Measurements from ENCODE around the gene KCNH6.

Gene KCNH6

DNA sequence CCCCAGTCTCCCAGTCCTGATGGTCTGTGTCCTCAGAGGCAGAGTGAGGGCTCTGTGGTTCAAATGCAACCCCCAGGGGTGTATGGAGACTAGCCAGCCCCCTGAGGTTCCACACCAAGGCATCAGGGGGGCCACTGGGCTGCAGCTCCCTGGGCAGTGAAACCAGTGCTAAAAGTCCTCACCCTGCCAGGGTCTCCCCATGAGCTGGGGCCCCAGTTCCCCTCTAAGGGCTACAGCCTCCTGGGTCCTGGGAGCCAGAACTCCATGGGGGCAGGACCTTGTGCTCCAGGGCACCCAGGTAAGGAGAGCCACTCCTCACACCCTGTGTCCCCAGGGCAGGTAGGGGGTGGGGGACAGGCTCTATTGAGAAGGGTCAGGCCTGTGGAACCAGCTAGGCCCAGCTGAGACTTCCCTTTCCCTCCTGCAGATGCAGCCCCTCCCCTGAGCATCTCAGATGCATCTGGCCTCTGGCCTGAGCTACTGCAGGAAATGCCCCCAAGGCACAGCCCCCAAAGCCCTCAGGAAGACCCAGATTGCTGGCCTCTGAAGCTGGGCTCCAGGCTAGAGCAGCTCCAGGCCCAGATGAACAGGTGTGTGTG lies 20.8 kb downstream of the KCNH6 start:
- no peaks in the 10 kb centered on the region for H3K79me2 ChIP-seq (ENCODE audit: control insufficient read depth, insufficient read depth, low read length)
- H2BK120ac ChIP-seq (ENCODE audit: low read depth, low read length), result no peak overlapping the region
- no peak overlapping the region for H4K8ac ChIP-seq (ENCODE audit: low read depth, low read length)

DNA sequence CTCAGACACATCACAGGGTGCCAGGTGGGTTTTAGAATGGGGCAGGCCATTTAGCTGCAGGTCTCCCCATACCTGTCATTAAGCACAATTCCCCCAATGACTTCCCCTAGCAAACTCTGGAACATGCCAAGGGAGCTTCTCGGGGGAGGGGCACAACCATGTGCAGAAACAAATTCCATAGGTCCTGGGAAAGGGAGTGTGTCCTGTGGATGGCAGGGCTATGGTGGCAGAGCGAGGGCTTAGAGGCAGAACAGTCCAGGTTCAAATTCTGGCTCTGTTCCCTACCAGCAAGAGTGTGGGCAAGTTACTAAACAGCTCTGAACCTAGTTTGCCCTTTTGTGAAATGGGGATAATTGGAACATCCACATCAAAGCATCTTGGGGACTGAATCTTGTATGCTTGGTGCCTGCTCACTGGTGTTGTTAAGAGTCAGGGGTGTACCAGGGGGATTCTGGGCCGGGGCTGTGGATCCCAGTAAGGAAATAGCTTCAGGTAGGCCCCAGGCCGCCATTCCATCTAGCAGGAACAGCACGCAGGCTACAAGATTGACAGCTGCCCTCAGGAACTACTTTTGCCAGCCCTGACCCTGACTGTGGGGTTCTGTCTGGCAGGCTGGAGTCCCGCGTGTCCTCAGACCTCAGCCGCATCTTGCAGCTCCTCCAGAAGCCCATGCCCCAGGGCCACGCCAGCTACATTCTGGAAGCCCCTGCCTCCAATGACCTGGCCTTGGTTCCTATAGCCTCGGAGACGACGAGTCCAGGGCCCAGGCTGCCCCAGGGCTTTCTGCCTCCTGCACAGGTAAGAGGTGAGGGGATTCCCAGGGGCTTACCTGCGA lies 21.5 kb downstream of the KCNH6 start:
- Histone ChIP-seq H3K36me3 (ENCODE audit: control insufficient read depth, insufficient read depth, low read length) (no peaks in the 10 kb centered on the region), H3K79me2 (ENCODE audit: control insufficient read depth, insufficient read depth, low read length) (no peaks in the 10 kb centered on the region), H4K5ac (ENCODE audit: low read length) (no peak overlapping the region), H3K27ac (ENCODE audit: low read depth, low read length) (no peak overlapping the region), H3K27me3 (ENCODE audit: insufficient read depth, low read length, poor library complexity) (no peaks in the 10 kb centered on the region), H3K79me1 (ENCODE audit: low read length) (no peaks in the 10 kb centered on the region), H3K18ac (ENCODE audit: low read length) (no peak overlapping the region), H2AK5ac (ENCODE audit: low read length) (no peak overlapping the region), H3K4ac (ENCODE audit: low read depth, low read length) (no peak overlapping the region), H2BK15ac (replicated peaks; ENCODE audit: low read depth) (no peak overlapping the region), H3K4me2 (ENCODE audit: low read length) (no peak overlapping the region), H3K9ac (ENCODE audit: low read length) (no peak overlapping the region), H4K8ac (ENCODE audit: low read depth, low read length) (no peak overlapping the region), H2BK5ac (ENCODE audit: low read length) (no peak overlapping the region), H3K56ac (ENCODE audit: low read length) (no peak overlapping the region), H3K23ac (ENCODE audit: low read length) (no peak overlapping the region), H2BK120ac (ENCODE audit: low read depth, low read length) (no peak overlapping the region), H3K4me3 (ENCODE audit: low read length) (no peak overlapping the region), H3K4me1 (ENCODE audit: control insufficient read depth, low read depth, low read length) (no peaks in the 10 kb centered on the region)
- no CpG with 5 or more reads among the region's 13 CpGs for WGBS (ENCODE audit: extremely low coverage, insufficient coverage, low lambda C conversion rate)
- no peak for DNase-seq

More for the DNA sequence above, 20.8 kb downstream of the KCNH6 start:
- Histone ChIP-seq H3K36me3 (ENCODE audit: control insufficient read depth, insufficient read depth, low read length) (no peaks in the 10 kb centered on the region), H3K4ac (ENCODE audit: low read depth, low read length) (no peak overlapping the region), H3K27me3 (ENCODE audit: insufficient read depth, low read length, poor library complexity) (no peaks in the 10 kb centered on the region), H3K27ac (ENCODE audit: low read depth, low read length) (no peak overlapping the region), H3K56ac (ENCODE audit: low read length) (no peak overlapping the region), H3K4me2 (ENCODE audit: low read length) (no peak overlapping the region), H3K4me3 (ENCODE audit: low read length) (no peak overlapping the region), H2AK5ac (ENCODE audit: low read length) (no peak overlapping the region), H4K5ac (ENCODE audit: low read length) (no peak overlapping the region), H2BK5ac (ENCODE audit: low read length) (no peak overlapping the region), H3K79me1 (ENCODE audit: low read length) (no peaks in the 10 kb centered on the region), H3K23ac (ENCODE audit: low read length) (no peak overlapping the region), H3K18ac (ENCODE audit: low read length) (no peak overlapping the region), H2BK15ac (replicated peaks; ENCODE audit: low read depth) (no peak overlapping the region), H3K4me1 (ENCODE audit: control insufficient read depth, low read depth, low read length) (no peaks in the 10 kb centered on the region), H3K9ac (ENCODE audit: low read length) (no peak overlapping the region)
- no peak for DNase-seq

DNA sequence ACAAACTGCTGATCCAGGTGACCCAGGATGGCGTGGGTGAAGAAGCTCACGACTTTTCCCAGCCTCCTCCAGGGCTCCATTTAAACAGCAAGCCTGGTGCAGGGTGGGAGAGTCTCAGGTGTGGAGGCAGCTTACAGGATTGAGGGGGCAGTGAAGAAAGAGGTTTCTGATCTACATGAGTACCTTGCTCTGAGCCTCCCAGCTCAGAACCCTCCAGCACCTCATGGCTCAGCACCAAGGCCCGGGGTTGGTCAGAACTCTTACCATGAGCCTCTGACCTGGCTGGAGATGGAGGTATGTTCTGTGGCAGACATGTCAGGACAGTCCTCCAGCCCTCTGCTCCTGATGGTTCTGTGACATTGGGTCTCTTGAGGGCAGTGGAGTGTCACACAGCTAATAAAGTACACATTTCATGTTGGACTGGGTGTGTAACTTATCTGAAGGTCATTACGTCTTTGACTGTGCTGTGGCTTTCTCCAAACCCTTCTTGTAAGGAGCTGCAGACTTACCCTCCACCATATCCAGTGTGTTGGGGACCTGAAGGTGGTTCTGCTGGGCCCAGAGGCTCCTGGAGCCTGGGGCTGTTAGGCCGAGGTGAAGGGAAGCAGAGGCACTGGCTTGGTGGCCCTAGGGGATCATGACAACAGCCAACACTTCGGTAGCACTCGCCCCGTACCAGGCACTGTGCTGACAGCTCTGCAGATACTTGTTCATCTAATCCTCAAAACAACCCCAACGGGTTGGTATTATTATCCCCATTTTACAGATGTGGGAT lies 23.3 kb downstream of the KCNH6 start:
- no peak for DNase-seq
- no CpG with 5 or more reads among the region's 9 CpGs for WGBS (ENCODE audit: extremely low coverage, insufficient coverage, low lambda C conversion rate)

GRCh38 chr17:63547083-63547523 lies 23.9 kb downstream of the KCNH6 start:
- no peak overlapping the region for H4K8ac ChIP-seq (ENCODE audit: low read depth, low read length)
- H3K4ac ChIP-seq (ENCODE audit: low read depth, low read length), result no peak overlapping the region
- WGBS (ENCODE audit: extremely low coverage, insufficient coverage, low lambda C conversion rate), result no CpG with 5 or more reads among the region's 5 CpGs
- no peak overlapping the region for H3K9ac ChIP-seq (ENCODE audit: low read length)
- H4K5ac ChIP-seq (ENCODE audit: low read length), result no peak overlapping the region
- H3K27ac ChIP-seq (ENCODE audit: low read depth, low read length), result no peak overlapping the region
- no peak overlapping the region for H2BK15ac ChIP-seq (replicated peaks; ENCODE audit: low read depth)
- no peak overlapping the region for H2AK5ac ChIP-seq (ENCODE audit: low read length)
- H2BK120ac ChIP-seq (ENCODE audit: low read depth, low read length), result no peak overlapping the region
- no peak overlapping the region for H3K56ac ChIP-seq (ENCODE audit: low read length)
- no peak for DNase-seq
- H3K36me3 ChIP-seq (ENCODE audit: control insufficient read depth, insufficient read depth, low read length), result no peaks in the 10 kb centered on the region
- no peak overlapping the region for H3K4me2 ChIP-seq (ENCODE audit: low read length)
- H3K27me3 ChIP-seq (ENCODE audit: insufficient read depth, low read length, poor library complexity), result no peaks in the 10 kb centered on the region
- H2BK5ac ChIP-seq (ENCODE audit: low read length), result no peak overlapping the region
- H3K18ac ChIP-seq (ENCODE audit: low read length), result no peak overlapping the region
- no peak overlapping the region for H3K23ac ChIP-seq (ENCODE audit: low read length)
- H3K79me1 ChIP-seq (ENCODE audit: low read length), result peaks cover 3% of the 10 kb centered on the region
- no peaks in the 10 kb centered on the region for H3K4me1 ChIP-seq (ENCODE audit: control insufficient read depth, low read depth, low read length)
- peaks cover 11% of the 10 kb centered on the region for H3K79me2 ChIP-seq (ENCODE audit: control insufficient read depth, insufficient read depth, low read length)
- no peak overlapping the region for H3K4me3 ChIP-seq (ENCODE audit: low read length)

More for the DNA sequence above, 23.3 kb downstream of the KCNH6 start:
- Histone ChIP-seq H3K79me1 (ENCODE audit: low read length) (peaks cover 3% of the 10 kb centered on the region), H3K23ac (ENCODE audit: low read length) (no peak overlapping the region), H4K8ac (ENCODE audit: low read depth, low read length) (no peak overlapping the region), H3K27ac (ENCODE audit: low read depth, low read length) (no peak overlapping the region), H2BK120ac (ENCODE audit: low read depth, low read length) (no peak overlapping the region), H4K5ac (ENCODE audit: low read length) (no peak overlapping the region), H2BK5ac (ENCODE audit: low read length) (no peak overlapping the region), H3K4me2 (ENCODE audit: low read length) (no peak overlapping the region), H3K56ac (ENCODE audit: low read length) (no peak overlapping the region), H3K36me3 (ENCODE audit: control insufficient read depth, insufficient read depth, low read length) (no peaks in the 10 kb centered on the region), H3K18ac (ENCODE audit: low read length) (no peak overlapping the region), H3K27me3 (ENCODE audit: insufficient read depth, low read length, poor library complexity) (no peaks in the 10 kb centered on the region), H2AK5ac (ENCODE audit: low read length) (no peak overlapping the region), H3K4me1 (ENCODE audit: control insufficient read depth, low read depth, low read length) (no peaks in the 10 kb centered on the region), H3K79me2 (ENCODE audit: control insufficient read depth, insufficient read depth, low read length) (peaks cover 6% of the 10 kb centered on the region), H3K4me3 (ENCODE audit: low read length) (no peak overlapping the region), H2BK15ac (replicated peaks; ENCODE audit: low read depth) (no peak overlapping the region), H3K9ac (ENCODE audit: low read length) (no peak overlapping the region), H3K4ac (ENCODE audit: low read depth, low read length) (no peak overlapping the region)

DNA sequence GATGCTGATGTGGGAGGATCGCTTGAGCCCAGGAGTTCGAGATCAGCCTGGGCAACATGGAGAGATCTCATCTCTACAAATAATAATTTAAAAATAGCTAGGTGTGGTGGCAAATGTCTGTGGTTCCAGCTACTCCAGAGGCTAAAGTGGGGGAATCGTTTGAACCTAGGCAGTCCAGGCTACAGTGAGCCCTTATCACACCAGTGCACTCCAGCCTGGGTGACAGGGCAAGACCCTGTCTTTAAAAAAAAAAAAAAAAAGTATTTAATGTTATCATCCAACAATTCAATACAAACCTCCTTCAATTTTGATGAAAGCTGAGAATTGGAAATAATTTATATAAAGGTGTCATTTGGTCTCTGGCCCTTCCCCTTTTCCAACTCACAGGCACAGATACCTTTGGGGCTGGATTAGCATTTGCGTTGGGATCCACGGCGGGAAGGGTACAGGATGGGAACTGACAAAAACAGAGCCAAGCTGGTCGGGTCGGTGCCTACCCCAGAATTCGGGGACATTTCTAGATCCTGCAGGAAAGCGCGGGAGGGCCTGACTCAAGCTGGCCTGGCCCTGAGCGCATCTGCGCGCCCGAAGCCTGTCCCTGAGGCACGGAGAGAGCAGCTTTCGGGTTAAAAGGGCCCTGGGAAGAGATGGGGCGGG lies 26.3 kb downstream of the KCNH6 start:
- Histone ChIP-seq H3K27me3 (ENCODE audit: insufficient read depth, low read length, poor library complexity) (no peaks in the 10 kb centered on the region), H3K79me2 (ENCODE audit: control insufficient read depth, insufficient read depth, low read length) (peaks cover 31% of the 10 kb centered on the region), H4K5ac (ENCODE audit: low read length) (no peak overlapping the region), H3K56ac (ENCODE audit: low read length) (peak overlapping the region; percentile 92), H3K23ac (ENCODE audit: low read length) (no peak overlapping the region), H3K4me2 (ENCODE audit: low read length) (peak overlapping the region; percentile 39), H3K36me3 (ENCODE audit: control insufficient read depth, insufficient read depth, low read length) (no peaks in the 10 kb centered on the region), H2BK5ac (ENCODE audit: low read length) (no peak overlapping the region), H3K4me3 (ENCODE audit: low read length) (peak overlapping the region; percentile 55), H3K79me1 (ENCODE audit: low read length) (peaks cover 15% of the 10 kb centered on the region), H2AK5ac (ENCODE audit: low read length) (no peak overlapping the region), H3K4me1 (ENCODE audit: control insufficient read depth, low read depth, low read length) (peaks cover 3% of the 10 kb centered on the region), H3K27ac (ENCODE audit: low read depth, low read length) (peak overlapping the region; percentile 49), H3K9ac (ENCODE audit: low read length) (peak overlapping the region; percentile 86), H3K4ac (ENCODE audit: low read depth, low read length) (peak overlapping the region; percentile 17), H2BK15ac (replicated peaks; ENCODE audit: low read depth) (no peak overlapping the region), H2BK120ac (ENCODE audit: low read depth, low read length) (no peak overlapping the region), H3K18ac (ENCODE audit: low read length) (peak overlapping the region; percentile 55), H4K8ac (ENCODE audit: low read depth, low read length) (no peak overlapping the region)
- WGBS (ENCODE audit: extremely low coverage, insufficient coverage, low lambda C conversion rate), result no CpG with 5 or more reads among the region's 18 CpGs
- no peak for DNase-seq
